ENCODE measurements around the gene LAMA5.
A peak's percentile ranks its signal among the peaks of the same experiment; 100 is the strongest.

The LAMA5 gene

DNA sequence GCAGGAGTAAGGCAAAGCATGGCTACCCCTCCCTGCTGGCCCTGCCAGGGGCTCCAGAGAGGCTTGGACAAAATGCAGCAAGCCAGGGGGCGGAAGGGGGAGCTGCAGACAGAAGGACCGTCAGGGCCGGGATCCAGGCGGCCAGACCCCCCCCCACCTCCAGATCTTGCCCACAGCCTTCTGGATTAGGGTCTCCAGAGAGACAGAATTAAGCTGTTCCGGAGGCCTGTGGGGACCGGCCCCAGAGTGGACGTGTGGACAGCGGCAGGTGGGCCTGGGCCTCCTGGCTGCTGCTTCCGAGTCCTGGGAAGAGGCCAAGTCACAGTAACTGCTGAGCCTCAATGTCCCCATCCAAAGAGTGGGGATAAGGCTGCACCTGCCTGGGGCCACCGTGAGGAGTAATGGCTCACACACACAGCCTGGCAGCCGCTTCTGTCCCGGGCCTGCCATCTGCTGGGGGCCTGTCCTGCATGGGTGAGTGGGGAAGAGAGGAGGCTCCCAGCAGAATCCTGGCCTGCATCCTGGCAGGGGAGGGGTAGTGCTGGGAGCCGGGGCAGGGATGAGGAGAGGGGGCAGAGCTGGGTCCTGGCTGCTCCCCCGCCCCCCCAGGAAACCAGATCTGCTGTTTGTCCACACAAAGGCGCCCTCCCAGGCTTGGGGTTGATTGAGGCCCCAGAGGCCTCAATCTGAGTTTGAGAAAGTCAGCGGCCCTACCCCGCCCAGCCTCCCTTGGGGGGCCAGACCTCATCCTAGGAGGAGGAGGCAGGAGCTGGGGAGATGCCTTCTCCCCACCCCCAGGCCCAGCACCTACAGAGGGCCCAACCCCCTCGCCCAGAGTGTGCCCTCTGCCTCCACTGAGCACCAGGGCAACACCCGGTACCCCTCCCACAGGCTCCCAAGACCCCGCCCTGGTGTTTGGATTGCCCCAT is 3.9 kb downstream of the LAMA5 start:
- TF ChIP-seq JUND (IDR thresholded peaks at IDR 0.05; ENCODE audit: low read depth): no peak
- in situ Hi-C loops (cut with HindIII; ENCODE audit: low pct_unique_long_range_greater_than_20kb, low sequenced_read_pairs): no loop called here
- peak in 1 of 2 experiments; percentile 82 for DNase-seq (ENCODE audit: low read depth in 1 of 2, low spot score in 1 of 2)

DNA sequence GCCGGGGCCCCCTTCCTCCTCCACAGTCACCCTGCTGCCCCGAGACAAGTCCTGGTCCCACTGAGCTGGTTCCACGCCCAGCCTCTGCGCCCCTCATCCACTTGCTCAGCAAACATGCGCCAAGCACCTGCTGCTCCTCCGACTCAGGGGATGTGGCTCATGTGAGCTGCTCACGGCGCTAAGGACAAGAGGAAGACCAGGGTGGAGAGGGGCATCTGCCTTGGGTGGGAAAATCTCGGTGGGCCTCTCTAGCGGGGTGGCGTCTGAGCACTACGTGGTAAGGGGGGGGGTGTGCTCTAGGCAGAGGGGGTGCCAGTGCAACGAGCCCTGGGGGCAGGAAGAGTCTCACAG is 4.5 kb downstream of the LAMA5 start:
- no peak for TF ChIP-seq JUND (IDR thresholded peaks at IDR 0.05; ENCODE audit: low read depth)
- in situ Hi-C loops (cut with HindIII; ENCODE audit: low pct_unique_long_range_greater_than_20kb, low sequenced_read_pairs): no loop called here
- no peak for DNase-seq (ENCODE audit: low read depth in 1 of 2, low spot score in 1 of 2)

DNA sequence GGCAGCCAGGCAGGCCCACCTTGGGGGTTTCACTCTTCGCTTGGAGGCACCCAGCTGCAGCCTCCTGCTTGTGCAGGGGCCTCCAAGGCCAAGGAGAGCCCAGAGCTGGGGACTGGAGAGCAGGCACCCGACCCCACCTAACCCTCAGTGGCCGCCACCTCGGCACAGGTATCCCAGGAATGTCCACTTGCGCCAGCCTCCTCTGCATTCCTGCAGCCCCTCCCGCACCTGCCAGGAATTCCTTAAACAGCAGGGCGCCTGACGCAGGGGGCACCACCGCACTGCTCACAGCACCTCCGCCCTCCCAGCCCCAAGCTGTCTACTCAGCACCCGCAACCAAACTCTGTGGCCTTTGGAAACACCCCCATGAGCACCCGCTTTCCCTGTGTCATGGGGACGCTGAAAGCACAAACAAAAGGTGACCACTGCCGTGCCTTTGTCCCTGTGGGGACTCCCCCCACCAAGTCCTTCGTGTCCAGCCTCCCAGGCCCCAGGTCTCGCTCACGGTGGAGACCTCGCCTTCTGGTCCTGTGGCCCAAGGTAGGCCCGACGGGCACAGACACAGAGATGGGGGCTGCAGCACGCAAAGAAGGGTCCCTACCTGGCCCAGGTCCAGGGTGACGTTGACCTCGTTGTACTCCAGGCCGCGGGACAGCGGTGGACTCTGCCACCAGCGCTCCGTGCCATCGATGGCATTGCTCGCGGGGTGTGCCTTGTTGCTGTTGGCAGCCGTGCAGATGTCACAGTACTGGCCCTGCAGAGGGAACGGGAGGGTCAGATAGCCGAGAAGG is 5.1 kb downstream of the LAMA5 start:
- in situ Hi-C loops (cut with HindIII; ENCODE audit: low pct_unique_long_range_greater_than_20kb, low sequenced_read_pairs): no loop called here
- DNase-seq (ENCODE audit: low read depth in 1 of 2, low spot score in 1 of 2): peak; percentile 67 to 94
- no peak for TF ChIP-seq JUND (IDR thresholded peaks at IDR 0.05; ENCODE audit: low read depth)

DNA sequence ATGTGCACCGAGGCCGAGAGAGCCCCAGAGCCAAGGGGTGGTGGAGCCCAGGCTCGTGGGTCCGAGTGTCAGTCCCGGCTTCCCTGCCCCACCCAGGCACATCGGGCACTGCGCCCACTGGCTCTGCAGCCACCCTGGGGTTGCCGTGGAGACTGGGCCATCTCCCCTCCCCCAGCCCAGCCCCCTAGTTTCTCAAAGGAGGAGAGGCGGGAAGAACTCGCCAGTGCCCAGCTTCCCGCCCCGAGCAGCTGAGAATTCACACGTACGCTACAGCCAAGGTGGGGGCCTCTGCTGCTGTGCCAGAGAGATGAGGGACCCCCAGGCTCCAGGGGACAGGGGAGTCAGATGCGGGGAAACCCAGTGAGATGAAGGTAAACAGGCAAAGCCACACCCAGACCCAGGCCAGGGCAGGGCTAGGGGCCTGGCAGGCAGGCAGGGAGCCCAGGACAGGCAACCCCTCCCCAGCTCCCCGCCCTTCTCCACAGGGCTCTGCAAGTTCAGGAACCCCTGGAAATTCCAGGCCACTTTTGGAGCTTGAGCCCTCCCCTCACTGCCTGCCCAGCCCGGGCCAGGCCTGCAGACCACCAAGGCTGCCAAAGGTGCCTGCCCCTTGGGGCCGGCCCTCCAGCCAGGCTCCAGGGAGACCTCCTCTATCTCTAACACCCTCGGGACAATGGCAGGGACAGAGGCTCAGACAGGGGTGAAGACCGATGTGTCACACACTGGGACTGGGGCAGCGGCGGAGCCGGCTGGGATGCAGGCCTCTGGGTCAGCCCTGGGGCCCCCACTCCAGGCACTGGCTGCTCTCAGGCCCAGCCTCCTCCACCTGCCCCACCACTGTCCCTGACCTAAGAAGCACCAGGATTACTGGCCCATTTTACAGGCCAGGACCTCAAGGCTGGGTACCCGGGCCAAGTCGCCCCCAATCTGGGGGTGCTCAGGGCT is 6.0 kb downstream of the LAMA5 start:
- in situ Hi-C loops (cut with HindIII; ENCODE audit: low pct_unique_long_range_greater_than_20kb, low sequenced_read_pairs): no loop called here
- TF ChIP-seq JUND (IDR thresholded peaks at IDR 0.05; ENCODE audit: low read depth): no peak
- no peak for DNase-seq (ENCODE audit: low read depth in 1 of 2, low spot score in 1 of 2)

DNA sequence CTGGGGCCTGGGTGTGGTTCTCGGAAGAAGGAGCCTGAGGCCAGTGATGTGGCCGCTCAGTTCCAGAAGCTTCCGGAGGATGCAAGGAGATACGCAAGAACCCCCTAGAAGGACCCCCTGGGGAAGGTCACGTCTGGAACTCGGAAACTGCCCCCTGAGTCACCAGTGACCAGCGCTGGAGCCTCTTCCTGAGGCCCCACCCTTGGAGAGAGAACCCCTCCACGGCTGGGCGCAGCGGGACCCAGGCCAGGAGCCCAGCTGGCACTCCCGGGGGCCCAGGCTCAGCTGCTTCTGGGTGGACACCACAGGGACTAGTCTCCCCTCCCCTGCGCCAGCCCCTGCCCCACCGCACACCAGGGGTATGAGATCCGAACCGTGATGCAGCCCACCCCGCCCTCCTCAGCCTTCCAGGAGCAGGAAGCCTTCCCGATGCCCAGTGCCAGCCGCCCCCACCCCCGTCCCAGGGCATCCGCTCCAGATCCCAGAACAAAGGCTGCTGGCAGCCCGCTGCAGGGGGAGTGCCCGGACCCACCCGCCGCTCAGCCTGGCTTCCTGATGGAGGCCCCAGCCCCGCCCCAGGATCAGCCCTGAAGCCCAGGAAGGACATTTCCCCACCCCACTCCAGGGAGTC is 7.5 kb downstream of the LAMA5 start:
- DNase-seq (ENCODE audit: low read depth in 1 of 2, low spot score in 1 of 2): no peak
- no peak for TF ChIP-seq JUND (IDR thresholded peaks at IDR 0.05; ENCODE audit: low read depth)
- in situ Hi-C loops (cut with HindIII; ENCODE audit: low pct_unique_long_range_greater_than_20kb, low sequenced_read_pairs): no loop called here

DNA sequence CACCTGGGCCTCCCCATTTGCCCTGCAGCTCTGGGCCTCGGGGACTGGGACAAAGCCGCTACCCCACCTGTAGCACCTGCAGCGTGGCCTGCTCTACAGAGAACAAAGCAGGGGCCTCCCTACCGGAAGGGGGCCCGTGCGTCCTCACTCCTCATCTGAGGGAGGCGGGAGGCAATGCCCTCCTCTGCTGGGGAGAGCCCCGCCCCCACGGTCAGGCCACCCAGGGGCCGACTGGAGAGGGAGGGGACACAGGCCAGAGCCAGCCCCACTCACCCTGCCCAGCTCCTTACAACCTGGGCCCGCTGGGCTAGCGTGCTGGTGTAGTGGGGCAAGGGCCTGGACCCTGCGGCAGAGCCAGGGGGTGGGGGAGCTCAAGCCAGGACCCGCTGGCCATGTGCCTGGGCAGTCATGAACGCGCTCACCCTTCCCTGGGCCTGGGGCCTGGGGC is 8.0 kb downstream of the LAMA5 start:
- in situ Hi-C loops (cut with HindIII; ENCODE audit: low pct_unique_long_range_greater_than_20kb, low sequenced_read_pairs): no loop called here
- no peak for DNase-seq (ENCODE audit: low read depth in 1 of 2, low spot score in 1 of 2)
- TF ChIP-seq JUND (IDR thresholded peaks at IDR 0.05; ENCODE audit: low read depth): no peak

DNA sequence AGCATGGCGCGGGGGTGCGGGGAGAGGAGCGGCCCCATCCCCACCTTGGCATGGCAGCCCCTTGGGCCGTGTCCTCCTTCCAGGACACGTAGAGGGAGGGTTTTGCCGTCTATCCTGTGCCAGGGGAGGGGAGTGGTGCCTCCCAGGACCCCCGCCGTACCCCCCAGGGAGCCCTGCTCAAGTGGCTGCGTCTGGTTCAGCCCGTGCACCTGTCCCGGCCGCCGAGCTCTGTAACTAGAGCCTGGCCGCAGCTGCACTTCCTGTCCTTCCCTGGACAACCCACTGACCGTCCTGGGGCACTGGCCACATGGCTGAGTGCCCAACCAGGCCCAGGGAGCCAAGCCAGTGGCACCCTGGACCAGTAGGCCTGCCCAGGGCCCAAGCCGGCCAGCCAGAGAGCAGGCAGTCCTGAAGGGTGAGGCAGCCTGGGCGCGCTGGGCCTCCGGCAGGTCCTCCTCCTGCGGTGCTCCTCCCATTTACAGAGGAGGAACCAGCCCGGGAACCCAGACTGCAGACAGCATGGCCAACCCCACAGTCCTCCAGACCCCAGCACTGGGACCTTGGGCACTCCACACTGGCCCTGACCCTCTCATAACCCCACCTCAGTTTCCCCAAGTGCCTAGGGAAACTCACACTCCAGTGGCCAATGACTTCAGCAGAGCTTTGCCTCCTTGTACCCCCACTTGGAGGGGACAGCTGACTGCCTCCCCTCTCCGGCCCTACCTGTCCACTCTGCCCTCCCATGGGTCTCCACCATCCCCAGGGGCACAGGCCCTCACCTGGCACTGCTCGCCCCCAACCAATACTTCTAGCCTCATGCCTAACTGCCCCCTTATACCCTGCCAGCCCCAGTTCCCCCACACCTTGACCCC is 8.7 kb downstream of the LAMA5 start:
- peak; percentile 83 to 91 for DNase-seq (ENCODE audit: low read depth in 1 of 2, low spot score in 1 of 2)
- in situ Hi-C loops (cut with HindIII; ENCODE audit: low pct_unique_long_range_greater_than_20kb, low sequenced_read_pairs): no loop called here
- TF ChIP-seq JUND (IDR thresholded peaks at IDR 0.05; ENCODE audit: low read depth): no peak

DNA sequence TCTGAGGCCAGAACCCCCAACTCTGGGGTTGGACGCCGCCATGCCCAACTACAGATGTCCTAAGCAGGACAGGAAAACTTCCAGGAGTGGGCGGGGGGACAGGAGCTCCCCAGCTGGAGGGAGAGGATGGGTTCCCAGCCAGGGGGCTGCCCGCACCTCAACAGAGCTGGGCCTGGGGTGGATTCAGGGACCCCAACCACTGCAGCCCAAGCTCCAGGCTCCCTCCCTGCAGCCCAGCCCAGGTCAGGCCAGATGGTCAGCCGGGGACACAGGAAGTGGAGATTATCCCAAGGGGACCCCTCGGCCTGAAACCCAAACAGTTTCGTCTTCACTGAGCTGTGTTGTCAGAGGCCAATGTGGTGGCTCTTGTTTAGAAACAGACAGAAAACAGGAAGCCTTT is 9.4 kb downstream of the LAMA5 start:
- in situ Hi-C loops (cut with HindIII; ENCODE audit: low pct_unique_long_range_greater_than_20kb, low sequenced_read_pairs): no loop called here
- no peak for DNase-seq (ENCODE audit: low read depth in 1 of 2, low spot score in 1 of 2)
- TF ChIP-seq JUND (IDR thresholded peaks at IDR 0.05; ENCODE audit: low read depth): no peak

DNA sequence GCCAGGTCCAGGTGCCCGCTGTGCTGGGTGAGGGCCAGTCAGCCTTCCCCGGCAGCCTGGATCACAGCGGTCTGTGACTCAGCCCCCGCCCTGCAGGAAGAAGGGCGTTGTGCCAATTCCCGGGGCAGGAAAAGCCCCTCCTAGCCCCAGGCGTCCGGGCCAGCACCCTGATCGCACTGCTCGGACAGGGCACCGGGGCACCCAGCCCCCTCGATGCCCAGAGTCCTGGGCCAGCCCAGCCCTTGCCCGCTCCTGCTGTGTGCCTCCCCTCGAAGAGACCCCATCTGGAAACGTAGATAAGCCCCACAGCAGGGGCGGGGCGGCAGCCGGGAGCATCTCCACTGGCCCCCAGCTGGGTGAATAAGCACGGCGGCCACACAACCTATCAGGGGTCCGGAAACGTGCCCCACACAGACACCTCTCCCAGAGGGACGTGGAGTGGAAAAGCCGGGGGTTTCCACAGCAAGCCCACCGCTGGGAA is 9.9 kb downstream of the LAMA5 start:
- in situ Hi-C loops (cut with HindIII; ENCODE audit: low pct_unique_long_range_greater_than_20kb, low sequenced_read_pairs): no loop called here
- no peak for DNase-seq (ENCODE audit: low read depth in 1 of 2, low spot score in 1 of 2)
- no peak for TF ChIP-seq JUND (IDR thresholded peaks at IDR 0.05; ENCODE audit: low read depth)

DNA sequence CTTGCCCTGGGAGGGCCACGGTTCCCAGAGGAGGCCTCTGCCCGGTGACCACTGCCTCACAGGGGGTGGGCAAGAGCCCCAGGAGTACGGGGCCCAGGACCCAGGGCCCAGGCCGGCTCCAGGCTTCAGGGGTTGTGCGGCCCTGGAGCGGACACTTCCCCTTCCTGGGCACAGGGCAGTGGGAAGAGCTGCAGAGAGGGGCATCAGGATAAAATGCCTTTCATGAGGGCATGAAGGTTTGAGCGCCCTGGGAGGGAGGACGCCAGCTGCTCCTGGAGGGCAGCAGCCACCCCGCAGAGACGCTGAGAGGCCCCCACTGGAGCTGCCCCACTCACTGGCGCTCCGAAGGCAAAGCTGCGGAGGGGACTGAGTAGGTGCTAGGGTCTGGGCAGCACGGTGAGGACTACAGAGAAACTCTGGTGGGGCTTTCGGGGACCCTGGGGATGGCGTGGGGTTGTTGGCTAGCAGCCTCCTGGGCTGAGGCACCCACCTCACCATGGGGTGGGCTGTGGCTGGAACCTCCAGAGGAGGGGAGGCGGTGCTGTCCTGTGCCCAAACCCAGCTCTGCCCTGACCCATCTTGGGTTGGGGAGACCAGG is 10.4 kb downstream of the LAMA5 start:
- in situ Hi-C loops (cut with HindIII; ENCODE audit: low pct_unique_long_range_greater_than_20kb, low sequenced_read_pairs): no loop called here

More for the DNA sequence above, 10.4 kb downstream of the LAMA5 start:
- TF ChIP-seq JUND (IDR thresholded peaks at IDR 0.05; ENCODE audit: low read depth): no peak
- no peak for DNase-seq (ENCODE audit: low read depth in 1 of 2, low spot score in 1 of 2)

Measured in T47D (cell line).